Tracheal epithelial cell (primary cell): ENCODE measurements around the gene RNF146. TPM values are rescaled to one million over a fixed set of nuclear protein-coding genes. Genes with fewer than 3 reads are reported as not detected.

Source experiments
- total RNA-seq: library from RNA; depleted of rRNA; stranded (reverse); fragments of >200 nt; gene quantifications from 2 replicates; pipeline ENCODE4 v1.2.1, GENCODE V29; 2014

RNF146 gene, protein sequence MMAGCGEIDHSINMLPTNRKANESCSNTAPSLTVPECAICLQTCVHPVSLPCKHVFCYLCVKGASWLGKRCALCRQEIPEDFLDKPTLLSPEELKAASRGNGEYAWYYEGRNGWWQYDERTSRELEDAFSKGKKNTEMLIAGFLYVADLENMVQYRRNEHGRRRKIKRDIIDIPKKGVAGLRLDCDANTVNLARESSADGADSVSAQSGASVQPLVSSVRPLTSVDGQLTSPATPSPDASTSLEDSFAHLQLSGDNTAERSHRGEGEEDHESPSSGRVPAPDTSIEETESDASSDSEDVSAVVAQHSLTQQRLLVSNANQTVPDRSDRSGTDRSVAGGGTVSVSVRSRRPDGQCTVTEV
- 21.2 and 30.7 TPM in 2 replicates for total RNA-seq

DNA sequence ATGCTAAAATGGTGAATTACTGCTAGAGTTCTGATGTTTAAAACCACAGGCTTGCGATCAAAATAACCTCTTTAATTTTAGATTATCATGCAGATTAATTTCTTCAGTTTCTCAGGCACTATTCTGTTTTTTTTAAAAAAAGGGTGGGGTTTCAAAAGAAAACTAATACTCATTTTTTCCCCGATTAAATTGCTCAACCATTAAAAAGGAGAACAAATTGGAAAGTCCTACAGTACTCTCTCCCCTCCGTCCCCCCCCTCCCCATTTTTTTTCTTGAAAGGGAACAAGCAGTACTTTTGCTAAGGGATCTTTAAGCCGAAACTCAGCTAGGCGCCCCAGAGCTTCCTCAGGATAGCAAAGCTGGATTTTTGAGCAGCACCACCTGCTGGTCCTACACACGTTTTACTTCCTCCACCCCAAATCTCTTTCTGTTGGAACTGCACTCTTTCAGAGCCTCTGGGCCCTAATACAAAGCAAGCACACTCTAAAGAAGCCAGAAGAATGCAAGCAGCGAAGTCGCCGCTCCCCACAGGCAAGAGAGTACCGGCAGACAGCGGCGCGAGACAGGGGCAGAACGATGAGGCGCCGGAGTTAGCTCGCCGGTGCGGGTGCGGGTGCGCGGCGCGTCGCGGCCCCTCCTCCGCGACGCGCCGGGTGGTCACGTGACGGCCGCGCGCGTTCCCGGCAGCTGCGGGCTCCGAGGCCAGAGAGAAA lies at the start of gene RNF146:
Gene RNF146 (plus strand): TSS at position 687 of the 714 bp plus-strand sequence. CDS start 13,475 bp downstream, outside the sequence.

Other genes starting within 250 kb of the RNF146 start
- gene RSPO3, start 148.2 kb upstream of the RNF146 start, total RNA-seq = not detected in 2 replicates
- gene ECHDC1, start 76.7 kb downstream of the RNF146 start, total RNA-seq = 31.3 and 38.8 TPM in 2 replicates
- not detected in 2 replicates for gene KIAA0408, start 192.5 kb downstream of the RNF146 start, total RNA-seq